Upper lobe of left lung (tissue), 6 donors: Measurements from ENCODE around the gene KCNJ15. TPM values are rescaled to one million over a fixed set of nuclear protein-coding genes. Genes with fewer than 3 reads are reported as not detected.

Source experiments
- ATAC-seq, 2 donors: fragments of 200-7000 bp; cut with Tn5 transposase; one replicate each; pipeline ENCODE4 v1.9.1; 2022; ENCODE audit warnings: mild to moderate bottlenecking in 2 of 2, moderate library complexity in 2 of 2; ENCODE audit not compliant: low FRiP score in 2 of 2
- DNase-seq, 2 donors: peaks; one replicate each; pipeline ENCODE4 v3.0.0-alpha.2; 2019 to 2020
- H3K27ac ChIP-seq, 4 donors: fragments of 200-600 bp; sonication (generic); one replicate each; pipeline ENCODE4 v1.5.1; 2016 to 2019
- H3K27me3 ChIP-seq, 4 donors: fragments of 200-600 bp; sonication (generic); one replicate each; pipeline ENCODE4 v1.5.1; 2017 to 2019
- H3K36me3 ChIP-seq, 4 donors: fragments of 200-600 bp; sonication (generic); one replicate each; pipeline ENCODE4 v1.5.1; 2016 to 2019
- H3K4me1 ChIP-seq, 4 donors: fragments of 200-600 bp; sonication (generic); one replicate each; pipeline ENCODE4 v1.5.1; 2018 to 2019
- H3K4me3 ChIP-seq, 4 donors: fragments of 200-600 bp; sonication (generic); one replicate each; pipeline ENCODE4 v1.5.1; 2017 to 2019; ENCODE audit warnings: mild to moderate bottlenecking in 2 of 4, moderate library complexity in 1 of 4
- H3K9me3 ChIP-seq, 4 donors: fragments of 200-600 bp; sonication (generic); one replicate each; pipeline ENCODE4 v1.5.1; 2018 to 2019
- EP300 ChIP-seq, 4 donors: sonication (generic); formaldehyde crosslinking; IDR thresholded peaks; one replicate each; pipeline ENCODE4 v1.5.1; 2017; ENCODE audit warnings: antibody characterized with exemption in 4 of 4, control low read depth in 2 of 4
- POLR2A ChIP-seq, 4 donors: fragments of 450-650 bp; IDR thresholded peaks; one replicate each; pipeline ENCODE4 v1.5.1; 2016 to 2017; ENCODE audit warnings: antibody characterized with exemption in 4 of 4, mild to moderate bottlenecking in 2 of 4
- POLR2AphosphoS5 ChIP-seq, 2 donors: sonication (generic); formaldehyde crosslinking; IDR thresholded peaks; one replicate each; pipeline ENCODE4 v1.5.1; 2017; ENCODE audit warnings: antibody characterized with exemption in 2 of 2
- WGBS, 2 donors: methylation state at CpG; one replicate each; pipeline ENCODE4 v1.1.5; 2017 to 2018; 5-methylcytosine and 5-hydroxymethylcytosine counted together
- total RNA-seq, 6 donors: library from RNA; depleted of rRNA in 4 of 6; stranded (reverse); fragments of >200 nt in 4 of 6; gene quantifications; one replicate each; pipeline versions ENCODE4 v1.1.0 to v1.2.1, GENCODE V29; 2016 to 2021
- TF ChIP-seq, protein P1 (sequence below), 6 experiments: fragments of 450-650 bp in 4 of 6; fragments of 200-600 bp in 2 of 6; sonication (generic) in 2 of 6; IDR thresholded peaks; one replicate each; pipeline ENCODE4 v1.5.1; 2016 to 2019; ENCODE audit warnings: antibody characterized with exemption in 6 of 6
- donor health status: DM: no; HTN: no; CAD: no; lungs with moderate emphysema.
- donor health status: DM: no; HTN: yes; CAD: no; lungs with severe emphysema.

Gene KCNJ15
- total RNA-seq, 6 donors from 2014 or later = 17.9 to 93.0 (median 48.6) TPM

DNA sequence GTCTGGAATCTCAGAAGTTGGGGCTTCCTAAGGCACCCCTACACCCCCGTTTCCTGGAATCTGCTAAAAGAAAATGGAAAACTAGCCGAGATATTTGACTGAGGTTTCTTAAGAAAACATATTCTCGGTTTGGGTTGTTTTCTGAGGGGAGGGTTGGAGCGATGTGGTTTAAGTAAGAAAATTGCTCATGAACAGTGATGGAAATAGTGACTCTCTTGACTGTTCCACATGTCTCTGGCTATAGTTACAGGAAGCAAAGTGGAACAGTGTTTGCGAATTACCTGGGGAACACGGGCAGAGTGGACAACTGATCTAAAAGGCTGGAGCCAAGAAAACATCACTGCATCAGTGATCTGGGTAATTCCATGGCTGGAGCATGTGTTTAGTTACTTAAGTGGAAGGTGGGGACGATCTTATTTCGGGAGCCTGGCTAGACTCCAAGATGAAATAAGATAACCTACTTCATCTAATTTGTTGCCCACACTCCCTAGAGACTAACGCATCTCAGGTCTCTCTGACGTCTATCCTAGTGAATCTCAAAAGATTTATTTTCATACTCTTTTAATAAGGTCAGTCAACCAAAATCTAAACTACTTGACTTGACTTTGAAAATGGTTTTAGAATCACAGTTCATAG lies 92.4 kb downstream of the KCNJ15 start:
- peak in 1 of 2 donors; percentile 50 for ATAC-seq
- peaks cover 14 to 32% (median 24%) of the 10 kb centered on the region in 4 donors for H3K4me1 ChIP-seq
- peak overlapping the region in 1 of 4 donors; percentile 76 for H3K27ac ChIP-seq
- TF ChIP-seq POLR2AphosphoS5 (IDR thresholded peaks at IDR 0.05) (no peak), EP300 (IDR thresholded peaks at IDR 0.05) (no peak), POLR2A (IDR thresholded peaks at IDR 0.05) (no peak)
- TF ChIP-seq, protein P1, sequence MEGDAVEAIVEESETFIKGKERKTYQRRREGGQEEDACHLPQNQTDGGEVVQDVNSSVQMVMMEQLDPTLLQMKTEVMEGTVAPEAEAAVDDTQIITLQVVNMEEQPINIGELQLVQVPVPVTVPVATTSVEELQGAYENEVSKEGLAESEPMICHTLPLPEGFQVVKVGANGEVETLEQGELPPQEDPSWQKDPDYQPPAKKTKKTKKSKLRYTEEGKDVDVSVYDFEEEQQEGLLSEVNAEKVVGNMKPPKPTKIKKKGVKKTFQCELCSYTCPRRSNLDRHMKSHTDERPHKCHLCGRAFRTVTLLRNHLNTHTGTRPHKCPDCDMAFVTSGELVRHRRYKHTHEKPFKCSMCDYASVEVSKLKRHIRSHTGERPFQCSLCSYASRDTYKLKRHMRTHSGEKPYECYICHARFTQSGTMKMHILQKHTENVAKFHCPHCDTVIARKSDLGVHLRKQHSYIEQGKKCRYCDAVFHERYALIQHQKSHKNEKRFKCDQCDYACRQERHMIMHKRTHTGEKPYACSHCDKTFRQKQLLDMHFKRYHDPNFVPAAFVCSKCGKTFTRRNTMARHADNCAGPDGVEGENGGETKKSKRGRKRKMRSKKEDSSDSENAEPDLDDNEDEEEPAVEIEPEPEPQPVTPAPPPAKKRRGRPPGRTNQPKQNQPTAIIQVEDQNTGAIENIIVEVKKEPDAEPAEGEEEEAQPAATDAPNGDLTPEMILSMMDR (IDR thresholded peaks at IDR 0.05) = no peak
- H3K36me3 ChIP-seq = no peaks in the 10 kb centered on the region
- no peak overlapping the region for H3K4me3 ChIP-seq
- H3K27me3 ChIP-seq = no peaks in the 10 kb centered on the region
- WGBS, 2 donors = 59 to 64% methylated on average over 10 of the region's 10 CpGs
- H3K9me3 ChIP-seq = no peaks in the 10 kb centered on the region
- no peak for DNase-seq

DNA sequence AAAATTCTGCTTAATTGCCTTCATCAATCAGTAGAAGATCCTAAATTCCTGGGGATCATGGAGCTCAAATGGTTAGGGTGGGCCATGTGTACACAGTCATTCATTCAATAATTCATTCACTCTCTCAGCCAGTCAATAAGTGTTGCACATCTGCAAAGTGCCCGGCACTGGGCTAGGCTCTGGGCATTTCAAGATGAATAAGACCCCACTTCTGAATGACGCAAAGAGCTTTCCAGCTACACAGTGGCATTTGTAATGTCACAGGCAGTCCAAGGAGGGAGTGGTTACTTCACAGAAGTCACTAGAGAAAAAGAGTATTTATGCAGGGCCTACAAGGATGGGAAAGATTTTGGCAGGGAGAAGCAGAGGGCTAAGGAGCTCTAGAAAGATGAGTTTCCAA lies 93.2 kb downstream of the KCNJ15 start:
- Histone ChIP-seq H3K4me1 (peaks cover 13 to 30% (median 23%) of the 10 kb centered on the region in 4 donors), H3K36me3 (no peaks in the 10 kb centered on the region), H3K4me3 (no peak overlapping the region), H3K27me3 (no peaks in the 10 kb centered on the region), H3K9me3 (no peaks in the 10 kb centered on the region), H3K27ac (peak overlapping the region in 2 of 4 donors; percentile 71 to 76)
- TF ChIP-seq EP300 (IDR thresholded peaks at IDR 0.05) (no peak), POLR2AphosphoS5 (IDR thresholded peaks at IDR 0.05) (no peak), POLR2A (IDR thresholded peaks at IDR 0.05) (no peak)
- TF ChIP-seq, protein P1 (IDR thresholded peaks at IDR 0.05) = no peak
- WGBS, 2 donors = 76 to 80% methylated on average over 2 of the region's 2 CpGs
- DNase-seq (no peak), ATAC-seq (no peak)

DNA sequence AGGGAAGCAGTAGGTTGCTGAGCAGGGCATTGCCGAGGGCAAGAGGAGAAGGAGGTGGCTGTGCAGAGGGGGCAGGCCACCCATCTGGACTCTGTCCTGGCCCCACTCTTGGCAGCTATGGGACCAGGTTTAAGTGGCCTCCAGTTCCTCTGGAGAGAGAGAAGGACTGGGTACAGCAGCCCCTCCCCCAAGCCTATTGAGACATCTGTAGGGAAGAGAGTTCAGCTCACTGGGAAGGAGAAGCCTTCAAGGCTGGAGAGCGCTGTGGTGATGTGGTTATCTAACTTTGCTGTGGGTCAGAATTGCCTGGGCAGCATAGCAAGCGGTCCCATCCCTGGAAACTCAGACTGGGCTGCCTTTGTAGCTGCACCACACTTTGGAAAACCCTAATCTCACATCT lies 93.9 kb downstream of the KCNJ15 start:
- TF ChIP-seq, protein P1 (IDR thresholded peaks at IDR 0.05) = no peak
- peak in 1 of 4 donors; percentile 30 for TF ChIP-seq POLR2A (IDR thresholded peaks at IDR 0.05)
- no peaks in the 10 kb centered on the region for H3K27me3 ChIP-seq
- DNase-seq (peak in 1 of 2 donors; percentile 76), ATAC-seq (peak; percentile 3 to 20)
- H3K27ac ChIP-seq = peak overlapping the region in 3 of 4 donors; percentile 64 to 76 (median 71)
- H3K4me1 ChIP-seq = peaks cover 15 to 34% (median 25%) of the 10 kb centered on the region in 4 donors
- H3K9me3 ChIP-seq = no peaks in the 10 kb centered on the region
- no peaks in the 10 kb centered on the region for H3K36me3 ChIP-seq
- H3K4me3 ChIP-seq = no peak overlapping the region
- 78 to 94% methylated on average over 3 of the region's 3 CpGs for WGBS, 2 donors

DNA sequence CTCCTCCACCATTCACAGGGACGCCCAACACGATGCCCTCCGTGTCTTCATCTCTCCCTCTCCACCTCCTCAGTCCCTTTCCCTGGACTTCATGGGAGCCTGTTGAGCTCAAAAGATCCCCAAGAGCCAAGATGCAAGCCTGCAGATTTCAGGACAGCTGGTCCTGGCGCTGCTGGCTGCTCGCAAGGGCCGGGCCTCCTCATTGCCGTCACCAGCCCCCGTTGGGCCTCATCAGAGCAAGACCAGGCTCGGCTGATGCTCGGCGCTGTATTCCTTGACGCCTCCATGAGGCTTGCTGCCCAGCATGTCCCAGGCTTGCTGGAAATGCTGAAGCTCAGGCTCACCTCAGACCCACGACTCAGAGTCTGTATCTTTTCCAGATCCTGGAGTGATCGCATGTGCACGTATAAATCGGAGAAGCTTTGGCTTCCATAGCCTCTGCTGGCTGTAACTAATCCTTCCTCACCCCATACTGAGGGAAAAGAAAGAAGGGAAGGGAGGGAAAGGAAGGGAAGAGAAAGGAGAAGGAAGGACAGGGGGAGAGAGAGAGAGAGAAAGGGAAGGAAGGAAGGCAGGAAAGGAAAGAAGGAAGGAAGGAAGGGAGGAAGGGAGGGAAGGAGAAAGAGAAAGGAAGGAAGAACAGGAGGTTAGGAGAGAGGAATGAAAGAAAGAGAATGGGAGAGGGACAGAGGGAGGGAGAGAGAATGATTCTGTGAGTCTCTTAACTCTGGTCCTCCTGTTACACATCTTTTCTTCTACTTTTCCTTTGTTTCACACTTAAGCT lies 94.6 kb downstream of the KCNJ15 start:
- WGBS, 2 donors = 81 to 82% methylated on average over 16 of the region's 16 CpGs
- Histone ChIP-seq H3K27me3 (no peaks in the 10 kb centered on the region), H3K27ac (peak overlapping the region; percentile 13 to 76 (median 68)), H3K4me3 (no peak overlapping the region), H3K9me3 (no peaks in the 10 kb centered on the region), H3K4me1 (peaks cover 22 to 41% (median 32%) of the 10 kb centered on the region in 4 donors), H3K36me3 (no peaks in the 10 kb centered on the region)
- no peak for ATAC-seq
- TF ChIP-seq POLR2AphosphoS5 (IDR thresholded peaks at IDR 0.05) = no peak
- DNase-seq = peak in 1 of 2 donors; percentile 60

DNA sequence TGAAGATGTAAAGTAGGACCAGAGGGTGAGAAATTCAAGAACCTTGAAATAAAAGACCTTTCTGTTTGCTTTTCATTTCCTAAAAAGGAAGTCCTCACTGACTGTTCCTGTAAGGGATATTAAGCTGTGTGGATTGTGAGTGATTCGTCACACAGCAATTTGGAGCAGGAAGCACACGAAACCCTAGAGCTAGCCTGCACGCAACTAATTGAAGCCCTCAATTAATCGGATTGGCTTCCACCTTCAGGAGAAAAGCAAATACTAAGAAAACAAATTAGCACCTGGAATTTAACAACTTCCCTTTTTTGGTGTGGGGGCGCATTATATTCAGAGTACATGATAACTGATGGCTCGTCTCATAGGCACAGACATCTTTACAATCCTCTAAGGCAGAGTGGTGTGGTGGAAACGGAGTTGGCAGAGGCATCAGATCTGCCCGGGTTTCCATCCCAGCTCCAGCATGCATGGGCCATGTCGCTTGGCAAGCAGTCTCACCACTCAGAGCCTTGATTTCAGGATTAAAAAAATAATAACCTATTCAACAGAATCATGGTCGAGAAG lies 95.2 kb downstream of the KCNJ15 start:
- WGBS, 2 donors = 28 to 46% methylated on average over 10 of the region's 10 CpGs
- Histone ChIP-seq H3K9me3 (no peaks in the 10 kb centered on the region), H3K36me3 (no peaks in the 10 kb centered on the region), H3K4me3 (peak overlapping the region in 3 of 4 donors; percentile 1 to 30 (median 5)), H3K27ac (peak overlapping the region in 3 of 4 donors; percentile 35 to 76 (median 71)), H3K4me1 (peaks cover 25 to 46% (median 35%) of the 10 kb centered on the region in 4 donors), H3K27me3 (no peaks in the 10 kb centered on the region)
- peak; percentile 50 to 56 for ATAC-seq
- no peak for DNase-seq
- TF ChIP-seq, protein P1 (IDR thresholded peaks at IDR 0.05) = no peak
- TF ChIP-seq POLR2A (IDR thresholded peaks at IDR 0.05) (peak in 1 of 4 donors; percentile 21), EP300 (IDR thresholded peaks at IDR 0.05) (peak in 1 of 4 donors; percentile 86), POLR2AphosphoS5 (IDR thresholded peaks at IDR 0.05) (peak; percentile 11 to 28)
